HepG2 (cell line): ENCODE data around the gene IGF2. TPM values are rescaled to one million over a fixed set of nuclear protein-coding genes. Genes with fewer than 3 reads are reported as not detected.

Source experiments
- CENPT ChIP-seq: sonication (generic); formaldehyde crosslinking; IDR thresholded peaks from 2 replicates; pipeline ENCODE4 v1.8.0; 2022; ENCODE audit warnings: low read depth, mild to moderate bottlenecking, moderate library complexity, missing genetic modification reagents
- ELF4 ChIP-seq: sonication (generic); formaldehyde crosslinking; IDR thresholded peaks from 2 replicates; pipeline ENCODE4 v1.5.0; 2020; ENCODE audit warnings: missing genetic modification reagents, mild to moderate bottlenecking, moderate library complexity, borderline replicate concordance
- MAFG ChIP-seq: sonication (generic); formaldehyde crosslinking; IDR thresholded peaks from 2 replicates; pipeline ENCODE4 v1.5.1; 2020; ENCODE audit warnings: mild to moderate bottlenecking, missing genetic modification reagents
- NR1H2 ChIP-seq: sonication (generic); formaldehyde crosslinking; IDR thresholded peaks from 2 replicates; pipeline ENCODE4 v1.8.1; 2022; ENCODE audit warnings: low read depth, missing genetic modification reagents, borderline replicate concordance
- PLRG1 ChIP-seq: fragments of 450-650 bp; conservative IDR thresholded peaks from 2 replicates; pipeline ENCODE4 v1.6.1; 2016
- SIN3B ChIP-seq: fragments of 150-350 bp; IDR thresholded peaks from 2 replicates; pipeline ENCODE4 v1.6.1; 2014; ENCODE audit warnings: low read length
- STAT5B ChIP-seq: sonication (generic); formaldehyde crosslinking; IDR thresholded peaks from 2 replicates; pipeline ENCODE4 v1.4.0; 2020; ENCODE audit warnings: missing genetic modification reagents
- ZMYM2 ChIP-seq: sonication (generic); formaldehyde crosslinking; IDR thresholded peaks from 2 replicates; pipeline ENCODE4 v1.8.0; 2022; ENCODE audit warnings: mild to moderate bottlenecking, missing genetic modification reagents
- ZNF256 ChIP-seq: sonication (generic); formaldehyde crosslinking; conservative IDR thresholded peaks from 2 replicates; pipeline ENCODE4 v1.4.0; 2020; ENCODE audit warnings: missing genetic modification reagents
- ZNF3 ChIP-seq: IDR thresholded peaks from 2 replicates; pipeline ENCODE4 v1.7.0; 2017; ENCODE audit warnings: inconsistent platforms
- ZNF484 ChIP-seq: sonication (generic); formaldehyde crosslinking; IDR thresholded peaks from 2 replicates; pipeline ENCODE4 v1.5.1; 2020; ENCODE audit warnings: mild to moderate bottlenecking, low read depth, missing genetic modification reagents, borderline replicate concordance
- ZNF720 ChIP-seq: sonication (generic); formaldehyde crosslinking; IDR thresholded peaks from 2 replicates; pipeline ENCODE4 v1.4.0; 2020; ENCODE audit warnings: missing genetic modification reagents
- ZNF761 ChIP-seq: sonication (generic); formaldehyde crosslinking; conservative IDR thresholded peaks from 2 replicates; pipeline ENCODE4 v1.4.0; 2020; ENCODE audit warnings: mild to moderate bottlenecking, missing genetic modification reagents
- ZNF776 ChIP-seq: sonication (generic); formaldehyde crosslinking; IDR thresholded peaks from 2 replicates; pipeline ENCODE4 v1.4.0; 2020; ENCODE audit warnings: mild to moderate bottlenecking, missing genetic modification reagents
- ZNF790 ChIP-seq: sonication (generic); formaldehyde crosslinking; IDR thresholded peaks from 2 replicates; pipeline ENCODE4 v1.8.0; 2022; ENCODE audit warnings: missing genetic modification reagents, mild to moderate bottlenecking, borderline replicate concordance
- polyA plus RNA-seq, 8 experiments: library from polyadenylated mRNA; depleted of rRNA in 3 of 8; stranded (reverse) in 7 of 8; unstranded in 1 of 8; fragments of >200 nt; fragmentation: Illumina TruSeq in 4 of 8; extraction: Trizol in 4 of 8; gene quantifications; 2 replicates each; pipeline versions ENCODE4 v1.2.1 to v1.2.3, GENCODE V29; 2011 to 2016; ENCODE audit warnings: low read depth in 4 of 8, missing spikeins in 1 of 8, mixed read lengths in 1 of 8; ENCODE audit not compliant: insufficient read depth in 1 of 8
- total RNA-seq, 5 experiments: library from RNA; depleted of rRNA; stranded (reverse); fragments of >200 nt; fragmentation: Illumina TruSeq; extraction: Trizol; gene quantifications; 2 replicates each; pipeline ENCODE4 v1.2.3, GENCODE V29; 2016; ENCODE audit warnings: low read depth in 1 of 5
- TF ChIP-seq, protein P1 (sequence below): sonication (generic); formaldehyde crosslinking; IDR thresholded peaks from 2 replicates; pipeline ENCODE4 v1.8.0; 2022; ENCODE audit warnings: mild to moderate bottlenecking, missing genetic modification reagents, borderline replicate concordance
- TF ChIP-seq, protein P2 (sequence below): sonication (generic); formaldehyde crosslinking; IDR thresholded peaks from 2 replicates; pipeline ENCODE4 v1.8.1; 2023; ENCODE audit warnings: mild to moderate bottlenecking, missing genetic modification reagents, borderline replicate concordance
- TF ChIP-seq, protein P3 (sequence below): sonication (generic); formaldehyde crosslinking; IDR thresholded peaks from 2 replicates; pipeline ENCODE4 v1.4.0; 2020; ENCODE audit warnings: mild to moderate bottlenecking, missing genetic modification reagents
- TF ChIP-seq, protein P4 (sequence below): sonication (generic); formaldehyde crosslinking; IDR thresholded peaks from 2 replicates; pipeline ENCODE4 v1.8.0; 2022; ENCODE audit warnings: missing genetic modification reagents, low read depth, mild to moderate bottlenecking, borderline replicate concordance
- TF ChIP-seq, protein P5 (sequence below): sonication (generic); formaldehyde crosslinking; IDR thresholded peaks from 2 replicates; pipeline ENCODE4 v1.8.0; 2022; ENCODE audit warnings: missing genetic modification reagents, mild to moderate bottlenecking, inconsistent platforms, borderline replicate concordance
- TF ChIP-seq, protein P6 (sequence below): sonication (generic); formaldehyde crosslinking; conservative IDR thresholded peaks from 2 replicates; pipeline ENCODE4 v1.4.0; 2020; ENCODE audit warnings: missing genetic modification reagents

The IGF2 gene
- total and polyA plus RNA-seq, 2 of the 13 experiments (the other 11 are each of a cell fraction or from before 2014, with no cell fraction given), result 79.1 to 254 TPM

DNA sequence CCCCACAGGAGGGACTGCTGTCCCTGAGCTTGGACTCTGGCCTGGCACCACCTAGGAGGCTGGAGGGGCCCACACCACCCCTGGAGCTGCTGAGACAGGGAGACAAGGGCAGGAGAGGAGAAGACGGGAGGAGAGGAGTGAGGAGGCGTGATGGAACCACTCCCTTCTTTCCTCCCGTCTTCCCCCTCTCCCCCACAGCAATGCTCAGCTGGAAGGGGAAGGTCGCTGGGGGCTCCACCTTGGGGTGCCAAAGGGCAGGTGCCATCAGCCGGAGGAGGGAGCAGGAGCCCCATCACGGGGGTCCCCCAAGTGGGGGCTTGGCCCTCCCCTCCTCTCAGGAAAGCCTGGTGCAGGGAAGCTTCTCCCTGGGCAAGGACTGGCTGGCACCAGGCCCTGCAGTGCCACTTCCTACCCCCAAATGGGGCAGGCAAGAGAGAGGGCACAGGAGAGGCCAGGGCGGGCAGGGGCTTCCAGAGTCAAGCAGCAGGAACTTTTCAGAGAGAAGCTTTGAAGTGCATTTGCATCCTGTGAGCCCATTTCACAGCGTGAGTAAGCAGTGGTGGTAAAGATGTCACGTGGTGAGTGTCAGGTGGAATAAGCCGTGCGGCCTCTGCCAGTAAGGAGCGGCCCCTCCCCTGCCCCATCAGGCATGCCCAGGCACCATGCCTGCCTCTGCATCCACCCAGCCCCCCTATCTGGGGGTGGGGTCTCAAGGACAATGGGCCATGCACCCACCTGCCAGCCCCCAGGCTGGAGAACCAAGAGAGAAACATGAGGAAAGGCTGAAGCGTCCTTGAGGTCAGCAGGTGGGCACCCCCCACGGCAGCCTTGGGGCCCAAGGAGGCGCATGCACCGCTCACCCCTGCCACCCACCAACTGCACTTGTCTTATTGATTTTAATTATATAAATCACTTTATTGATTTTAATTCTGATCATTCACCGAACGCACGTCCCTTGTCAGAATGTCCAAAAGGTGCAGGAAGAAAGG lies 4.9 kb downstream of the IGF2 start (continued):
- TF ChIP-seq ZNF484 (CRISPR knock-in tag), result no peak
- TF ChIP-seq MAFG (CRISPR knock-in tag), result no peak
- TF ChIP-seq ZNF256, result no peak
- no peak for TF ChIP-seq ZNF3 (CRISPR knock-in tag)
- TF ChIP-seq, protein P1, sequence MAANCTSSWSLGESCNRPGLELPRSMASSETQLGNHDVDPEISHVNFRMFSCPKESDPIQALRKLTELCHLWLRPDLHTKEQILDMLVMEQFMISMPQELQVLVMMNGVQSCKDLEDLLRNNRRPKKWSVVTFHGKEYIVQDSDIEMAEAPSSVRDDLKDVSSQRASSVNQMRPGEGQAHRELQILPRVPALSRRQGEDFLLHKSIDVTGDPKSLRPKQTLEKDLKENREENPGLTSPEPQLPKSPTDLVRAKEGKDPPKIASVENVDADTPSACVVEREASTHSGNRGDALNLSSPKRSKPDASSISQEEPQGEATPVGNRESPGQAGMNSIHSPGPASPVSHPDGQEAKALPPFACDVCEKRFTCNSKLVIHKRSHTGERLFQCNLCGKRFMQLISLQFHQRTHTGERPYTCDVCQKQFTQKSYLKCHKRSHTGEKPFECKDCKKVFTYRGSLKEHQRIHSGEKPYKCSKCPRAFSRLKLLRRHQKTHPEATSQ (CRISPR knock-in tag), result no peak
- TF ChIP-seq SIN3B, result no peak
- no peak; the same call in 1 of the 2 replicates for TF ChIP-seq ZNF790
- TF ChIP-seq ZNF776 (CRISPR knock-in tag), result peak; percentile 38; the same call in 1 of the 2 replicates
- TF ChIP-seq STAT5B, result no peak
- TF ChIP-seq ZNF761 (CRISPR knock-in tag), result no peak; the same call in none of the 2 replicates
- TF ChIP-seq ZMYM2 (CRISPR knock-in tag), result no peak
- no peak for TF ChIP-seq CENPT (CRISPR knock-in tag)
- no peak for TF ChIP-seq ZNF720 (CRISPR knock-in tag)
- TF ChIP-seq, protein P2, sequence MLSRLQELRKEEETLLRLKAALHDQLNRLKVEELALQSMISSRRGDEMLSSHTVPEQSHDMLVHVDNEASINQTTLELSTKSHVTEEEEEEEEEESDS, result 0 out of 2 replicates have a peak, but pooled peaks have one; percentile 50
- TF ChIP-seq, protein P3, sequence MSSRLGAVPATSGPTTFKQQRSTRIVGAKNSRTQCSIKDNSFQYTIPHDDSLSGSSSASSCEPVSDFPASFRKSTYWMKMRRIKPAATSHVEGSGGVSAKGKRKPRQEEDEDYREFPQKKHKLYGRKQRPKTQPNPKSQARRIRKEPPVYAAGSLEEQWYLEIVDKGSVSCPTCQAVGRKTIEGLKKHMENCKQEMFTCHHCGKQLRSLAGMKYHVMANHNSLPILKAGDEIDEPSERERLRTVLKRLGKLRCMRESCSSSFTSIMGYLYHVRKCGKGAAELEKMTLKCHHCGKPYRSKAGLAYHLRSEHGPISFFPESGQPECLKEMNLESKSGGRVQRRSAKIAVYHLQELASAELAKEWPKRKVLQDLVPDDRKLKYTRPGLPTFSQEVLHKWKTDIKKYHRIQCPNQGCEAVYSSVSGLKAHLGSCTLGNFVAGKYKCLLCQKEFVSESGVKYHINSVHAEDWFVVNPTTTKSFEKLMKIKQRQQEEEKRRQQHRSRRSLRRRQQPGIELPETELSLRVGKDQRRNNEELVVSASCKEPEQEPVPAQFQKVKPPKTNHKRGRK (CRISPR knock-in tag), result no peak
- TF ChIP-seq ELF4, result 0 out of 2 replicates have a peak, but pooled peaks have one; percentile 5
- no peak for TF ChIP-seq NR1H2 (CRISPR knock-in tag)
- TF ChIP-seq, protein P4, sequence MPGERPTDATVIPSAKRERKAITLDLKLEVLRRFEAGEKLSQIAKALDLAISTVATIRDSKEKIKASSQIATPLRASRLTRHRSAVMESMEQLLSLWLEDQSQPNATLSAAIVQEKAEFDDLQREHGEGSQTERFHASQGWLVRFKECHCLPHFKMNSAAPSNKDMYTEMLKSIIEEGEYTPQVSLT (CRISPR knock-in tag), result no peak
- TF ChIP-seq, protein P5, sequence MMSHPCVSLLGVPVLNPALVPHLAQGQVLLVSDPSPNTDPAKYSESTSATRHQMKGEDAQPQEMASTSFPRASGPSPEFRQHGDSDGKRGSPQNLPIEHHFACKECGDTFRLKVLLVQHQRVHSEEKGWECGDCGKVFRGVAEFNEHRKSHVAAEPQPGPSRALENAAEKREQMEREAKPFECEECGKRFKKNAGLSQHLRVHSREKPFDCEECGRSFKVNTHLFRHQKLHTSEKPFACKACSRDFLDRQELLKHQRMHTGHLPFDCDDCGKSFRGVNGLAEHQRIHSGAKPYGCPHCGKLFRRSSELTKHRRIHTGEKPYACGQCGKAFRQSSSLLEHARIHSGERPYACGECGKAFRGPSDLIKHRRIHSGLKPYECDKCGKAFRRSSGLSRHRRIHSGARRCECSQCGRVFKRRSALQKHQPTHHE, result 0 out of 2 replicates have a peak, but pooled peaks have one; percentile 27
- no peak for TF ChIP-seq PLRG1
- TF ChIP-seq, protein P6, sequence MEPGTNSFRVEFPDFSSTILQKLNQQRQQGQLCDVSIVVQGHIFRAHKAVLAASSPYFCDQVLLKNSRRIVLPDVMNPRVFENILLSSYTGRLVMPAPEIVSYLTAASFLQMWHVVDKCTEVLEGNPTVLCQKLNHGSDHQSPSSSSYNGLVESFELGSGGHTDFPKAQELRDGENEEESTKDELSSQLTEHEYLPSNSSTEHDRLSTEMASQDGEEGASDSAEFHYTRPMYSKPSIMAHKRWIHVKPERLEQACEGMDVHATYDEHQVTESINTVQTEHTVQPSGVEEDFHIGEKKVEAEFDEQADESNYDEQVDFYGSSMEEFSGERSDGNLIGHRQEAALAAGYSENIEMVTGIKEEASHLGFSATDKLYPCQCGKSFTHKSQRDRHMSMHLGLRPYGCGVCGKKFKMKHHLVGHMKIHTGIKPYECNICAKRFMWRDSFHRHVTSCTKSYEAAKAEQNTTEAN (CRISPR knock-in tag), result no peak
